Esophagus muscularis mucosa (tissue), 4 donors: ENCODE results near the gene MED25.

ENCODE experiments used
- EP300 ChIP-seq: sonication (generic); formaldehyde crosslinking; IDR thresholded peaks from one replicate; pipeline ENCODE4 v1.6.1; 2017; ENCODE audit warnings: antibody characterized with exemption
- POLR2A ChIP-seq: fragments of 450-650 bp; IDR thresholded peaks from one replicate; pipeline ENCODE4 v1.6.1; 2017; ENCODE audit warnings: antibody characterized with exemption, moderate library complexity, mild to moderate bottlenecking, low read depth
- POLR2AphosphoS5 ChIP-seq, 2 donors: sonication (generic); formaldehyde crosslinking; IDR thresholded peaks; one replicate each; pipeline ENCODE4 v1.6.1; 2017; ENCODE audit warnings: antibody characterized with exemption in 2 of 2
- TF ChIP-seq, protein P1 (sequence below), 3 experiments: fragments of 200-600 bp in 2 of 3; fragments of 450-650 bp in 1 of 3; sonication (generic) in 2 of 3; IDR thresholded peaks; one replicate each; pipeline ENCODE4 v1.5.1; 2017 to 2019; ENCODE audit warnings: antibody characterized with exemption in 3 of 3, mild to moderate bottlenecking in 2 of 3, moderate library complexity in 1 of 3

- TF ChIP-seq, protein P1, sequence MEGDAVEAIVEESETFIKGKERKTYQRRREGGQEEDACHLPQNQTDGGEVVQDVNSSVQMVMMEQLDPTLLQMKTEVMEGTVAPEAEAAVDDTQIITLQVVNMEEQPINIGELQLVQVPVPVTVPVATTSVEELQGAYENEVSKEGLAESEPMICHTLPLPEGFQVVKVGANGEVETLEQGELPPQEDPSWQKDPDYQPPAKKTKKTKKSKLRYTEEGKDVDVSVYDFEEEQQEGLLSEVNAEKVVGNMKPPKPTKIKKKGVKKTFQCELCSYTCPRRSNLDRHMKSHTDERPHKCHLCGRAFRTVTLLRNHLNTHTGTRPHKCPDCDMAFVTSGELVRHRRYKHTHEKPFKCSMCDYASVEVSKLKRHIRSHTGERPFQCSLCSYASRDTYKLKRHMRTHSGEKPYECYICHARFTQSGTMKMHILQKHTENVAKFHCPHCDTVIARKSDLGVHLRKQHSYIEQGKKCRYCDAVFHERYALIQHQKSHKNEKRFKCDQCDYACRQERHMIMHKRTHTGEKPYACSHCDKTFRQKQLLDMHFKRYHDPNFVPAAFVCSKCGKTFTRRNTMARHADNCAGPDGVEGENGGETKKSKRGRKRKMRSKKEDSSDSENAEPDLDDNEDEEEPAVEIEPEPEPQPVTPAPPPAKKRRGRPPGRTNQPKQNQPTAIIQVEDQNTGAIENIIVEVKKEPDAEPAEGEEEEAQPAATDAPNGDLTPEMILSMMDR (IDR thresholded peaks at IDR 0.05), result peak; percentile 23 to 51 (median 50)
- TF ChIP-seq POLR2A (peak; percentile 55), EP300 (no peak), POLR2AphosphoS5 (IDR thresholded peaks at IDR 0.05) (peak; percentile 87 to 89)
These were observed at the start of gene MED25 for GRCh38 chr19:49817964-49818648.
